K562 (cell line): Measurements from ENCODE around the gene FAM118B. TPM values are rescaled to one million over a fixed set of nuclear protein-coding genes. Genes with fewer than 3 reads are reported as not detected.

Source experiments
- ATF7 ChIP-seq: fragments of 450-650 bp; IDR thresholded peaks from 2 replicates; pipeline ENCODE4 v1.7.1; 2014; ENCODE audit warnings: mild to moderate bottlenecking, moderate library complexity
- BRD4 ChIP-seq: fragments of 200-600 bp; sonication (generic); IDR thresholded peaks from 2 replicates; pipeline ENCODE4 v1.6.1; 2017; ENCODE audit warnings: inconsistent platforms
- CEBPG ChIP-seq, 3 experiments: fragments of 200-800 bp in 1 of 3; sonication (Bioruptor generic) in 1 of 3; sonication (generic) in 1 of 3; formaldehyde crosslinking in 1 of 3; IDR thresholded peaks in 2 of 3; conservative IDR thresholded peaks in 1 of 3; 2 replicates each; pipeline versions ENCODE4 v1.6.1 to v1.8.0; 2016 to 2022; ENCODE audit warnings: missing compliant biosample characterization in 2 of 3, missing genetic modification characterization in 2 of 3, mild to moderate bottlenecking in 1 of 3, missing genetic modification reagents in 1 of 3
- KHSRP ChIP-seq: fragments of 450-650 bp; IDR thresholded peaks from 2 replicates; pipeline ENCODE4 v1.6.1; 2017
- NFE2 ChIP-seq: IDR thresholded peaks from 2 replicates; pipeline ENCODE4 v1.6.1; 2014; ENCODE audit warnings: antibody characterized with exemption, low read depth
- RBM15 ChIP-seq: fragments of 200-400 bp; formaldehyde crosslinking; IDR thresholded peaks from 2 replicates; pipeline ENCODE4 v1.6.1; 2018; ENCODE audit warnings: mild to moderate bottlenecking, low read length, moderate library complexity; ENCODE audit not compliant: insufficient read depth
- RUNX1 ChIP-seq: sonication (generic); IDR thresholded peaks from 2 replicates; pipeline ENCODE4 v1.6.1; 2016; ENCODE audit warnings: antibody characterized with exemption, low read depth
- ZNF133 ChIP-seq: fragments of 250-450 bp; sonication (Bioruptor Pico); IDR thresholded peaks from 2 replicates; pipeline ENCODE4 v1.4.0; 2020; ENCODE audit warnings: mild to moderate bottlenecking
- ZNF436 ChIP-seq: fragments of 250-450, 450-650 bp; sonication (Bioruptor Pico); formaldehyde crosslinking; IDR thresholded peaks from 2 replicates; pipeline ENCODE4 v1.7.0; 2020; ENCODE audit warnings: mild to moderate bottlenecking
- polyA plus RNA-seq, 8 experiments: library from polyadenylated mRNA; depleted of rRNA in 4 of 8; stranded (reverse) in 5 of 8; unstranded in 3 of 8; fragments of >200 nt; fragmentation: Nextera tagmentation in 2 of 8; fragmentation: Illumina TruSeq in 1 of 8; extraction: Ambion mirVana in 2 of 8; extraction: Trizol in 1 of 8; gene quantifications; 2 replicates each; pipeline versions ENCODE4 v1.2.1 to v1.2.3, GENCODE V29; 2011 to 2014; ENCODE audit warnings: inconsistent platforms in 1 of 8, missing spikeins in 1 of 8
- total RNA-seq, 7 experiments: library from RNA; depleted of rRNA in 6 of 7; stranded (reverse); fragments of >200 nt in 6 of 7; fragmentation: Illumina TruSeq in 2 of 7; extraction: Trizol in 2 of 7; gene quantifications; 2 replicates each; pipeline versions ENCODE4 v1.2.1 to v1.2.3, GENCODE V29; 2011 to 2021; ENCODE audit warnings: low replicate concordance in 1 of 7
- TF ChIP-seq, protein P1 (sequence below): sonication (generic); formaldehyde crosslinking; IDR thresholded peaks from 2 replicates; pipeline ENCODE4 v1.8.1; 2023; ENCODE audit warnings: mild to moderate bottlenecking, missing genetic modification reagents
- TF ChIP-seq, protein P2 (sequence below), 2 experiments: fragments of 450-650 bp in 1 of 2; sonication (generic) in 1 of 2; formaldehyde crosslinking in 1 of 2; IDR thresholded peaks in 1 of 2; conservative IDR thresholded peaks in 1 of 2; 2 replicates each; pipeline versions ENCODE4 v1.6.1 to v1.8.1; 2016 to 2023; ENCODE audit warnings: mild to moderate bottlenecking in 2 of 2, moderate library complexity in 2 of 2, inconsistent platforms in 1 of 2, missing genetic modification reagents in 1 of 2
- TF ChIP-seq, protein P3 (sequence below): fragments of 450-650 bp; formaldehyde crosslinking; IDR thresholded peaks from 2 replicates; pipeline ENCODE4 v1.4.0; 2020; ENCODE audit warnings: mild to moderate bottlenecking, mixed read lengths
- TF ChIP-seq, protein P4 (sequence below): fragments of 450-650 bp; formaldehyde crosslinking; conservative IDR thresholded peaks from 2 replicates; pipeline ENCODE4 v1.4.0; 2022; ENCODE audit warnings: mild to moderate bottlenecking, missing genetic modification characterization

Gene FAM118B
- total and polyA plus RNA-seq, 9 of the 15 experiments (the other 6 are each of a cell fraction or from before 2014, with no cell fraction given) = 12.0 to 49.0 (median 22.1) TPM

DNA sequence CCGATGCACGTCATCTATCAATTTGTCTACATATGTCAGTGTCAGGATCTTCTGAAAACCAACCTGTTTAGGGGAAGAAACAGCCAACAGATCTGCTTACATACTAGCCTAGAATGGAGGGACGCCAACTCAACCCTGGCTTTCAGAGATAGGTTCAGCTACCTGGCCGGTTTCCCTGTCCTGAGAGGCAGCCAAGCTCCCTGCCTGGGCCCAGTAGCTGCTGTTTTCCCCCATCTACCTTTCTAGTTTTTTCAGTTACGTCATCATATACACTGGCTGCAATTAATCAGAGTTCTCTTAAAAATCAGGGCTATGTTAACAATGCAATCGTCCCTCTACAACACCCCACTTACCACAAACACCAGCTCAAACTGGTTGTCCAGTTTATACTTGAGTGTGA lies 56.1 kb downstream of the FAM118B start (continued):
- TF ChIP-seq, protein P1, sequence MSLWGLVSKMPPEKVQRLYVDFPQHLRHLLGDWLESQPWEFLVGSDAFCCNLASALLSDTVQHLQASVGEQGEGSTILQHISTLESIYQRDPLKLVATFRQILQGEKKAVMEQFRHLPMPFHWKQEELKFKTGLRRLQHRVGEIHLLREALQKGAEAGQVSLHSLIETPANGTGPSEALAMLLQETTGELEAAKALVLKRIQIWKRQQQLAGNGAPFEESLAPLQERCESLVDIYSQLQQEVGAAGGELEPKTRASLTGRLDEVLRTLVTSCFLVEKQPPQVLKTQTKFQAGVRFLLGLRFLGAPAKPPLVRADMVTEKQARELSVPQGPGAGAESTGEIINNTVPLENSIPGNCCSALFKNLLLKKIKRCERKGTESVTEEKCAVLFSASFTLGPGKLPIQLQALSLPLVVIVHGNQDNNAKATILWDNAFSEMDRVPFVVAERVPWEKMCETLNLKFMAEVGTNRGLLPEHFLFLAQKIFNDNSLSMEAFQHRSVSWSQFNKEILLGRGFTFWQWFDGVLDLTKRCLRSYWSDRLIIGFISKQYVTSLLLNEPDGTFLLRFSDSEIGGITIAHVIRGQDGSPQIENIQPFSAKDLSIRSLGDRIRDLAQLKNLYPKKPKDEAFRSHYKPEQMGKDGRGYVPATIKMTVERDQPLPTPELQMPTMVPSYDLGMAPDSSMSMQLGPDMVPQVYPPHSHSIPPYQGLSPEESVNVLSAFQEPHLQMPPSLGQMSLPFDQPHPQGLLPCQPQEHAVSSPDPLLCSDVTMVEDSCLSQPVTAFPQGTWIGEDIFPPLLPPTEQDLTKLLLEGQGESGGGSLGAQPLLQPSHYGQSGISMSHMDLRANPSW = no peak
- TF ChIP-seq ZNF436 (CRISPR knock-in tag) (no peak), BRD4 (0 out of 2 replicates have a peak, but pooled peaks have one; percentile 7), KHSRP (no peak), NFE2 (no peak), RUNX1 (no peak), CEBPG (CRISPR knock-in tag; IDR thresholded peaks at IDR 0.05) (no peak), CEBPG (tag; conservative IDR thresholded peaks at IDR 0.05 in 1 of 2, IDR thresholded peaks at IDR 0.05 in 1 of 2) (0 out of 4 replicates have a peak, but pooled peaks of 1 of the 2 experiments have one; percentile 21), ZNF133 (no peak), RBM15 (no peak), ATF7 (peak; percentile 63; the same call in 1 of the 2 replicates)
- TF ChIP-seq, protein P2, sequence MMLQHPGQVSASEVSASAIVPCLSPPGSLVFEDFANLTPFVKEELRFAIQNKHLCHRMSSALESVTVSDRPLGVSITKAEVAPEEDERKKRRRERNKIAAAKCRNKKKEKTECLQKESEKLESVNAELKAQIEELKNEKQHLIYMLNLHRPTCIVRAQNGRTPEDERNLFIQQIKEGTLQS (IDR thresholded peaks at IDR 0.05) = peak; percentile 80
- TF ChIP-seq, protein P2 (CRISPR knock-in tag; conservative IDR thresholded peaks at IDR 0.05) = no peak
- TF ChIP-seq, protein P3, sequence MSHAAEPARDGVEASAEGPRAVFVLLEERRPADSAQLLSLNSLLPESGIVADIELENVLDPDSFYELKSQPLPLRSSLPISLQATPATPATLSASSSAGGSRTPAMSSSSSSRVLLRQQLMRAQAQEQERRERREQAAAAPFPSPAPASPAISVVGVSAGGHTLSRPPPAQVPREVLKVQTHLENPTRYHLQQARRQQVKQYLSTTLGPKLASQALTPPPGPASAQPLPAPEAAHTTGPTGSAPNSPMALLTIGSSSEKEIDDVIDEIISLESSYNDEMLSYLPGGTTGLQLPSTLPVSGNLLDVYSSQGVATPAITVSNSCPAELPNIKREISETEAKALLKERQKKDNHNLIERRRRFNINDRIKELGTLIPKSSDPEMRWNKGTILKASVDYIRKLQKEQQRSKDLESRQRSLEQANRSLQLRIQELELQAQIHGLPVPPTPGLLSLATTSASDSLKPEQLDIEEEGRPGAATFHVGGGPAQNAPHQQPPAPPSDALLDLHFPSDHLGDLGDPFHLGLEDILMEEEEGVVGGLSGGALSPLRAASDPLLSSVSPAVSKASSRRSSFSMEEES = no peak
- TF ChIP-seq, protein P4, sequence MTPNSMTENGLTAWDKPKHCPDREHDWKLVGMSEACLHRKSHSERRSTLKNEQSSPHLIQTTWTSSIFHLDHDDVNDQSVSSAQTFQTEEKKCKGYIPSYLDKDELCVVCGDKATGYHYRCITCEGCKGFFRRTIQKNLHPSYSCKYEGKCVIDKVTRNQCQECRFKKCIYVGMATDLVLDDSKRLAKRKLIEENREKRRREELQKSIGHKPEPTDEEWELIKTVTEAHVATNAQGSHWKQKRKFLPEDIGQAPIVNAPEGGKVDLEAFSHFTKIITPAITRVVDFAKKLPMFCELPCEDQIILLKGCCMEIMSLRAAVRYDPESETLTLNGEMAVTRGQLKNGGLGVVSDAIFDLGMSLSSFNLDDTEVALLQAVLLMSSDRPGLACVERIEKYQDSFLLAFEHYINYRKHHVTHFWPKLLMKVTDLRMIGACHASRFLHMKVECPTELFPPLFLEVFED (CRISPR knock-in tag) = no peak
